NT2/D1 (cell line): ENCODE results near the gene UNC5C.
A peak's percentile ranks its signal among the peaks of the same experiment; 100 is the strongest.

Source experiments
- DNase-seq: peaks from one replicate; pipeline ENCODE4 v3.0.0-alpha.2; 2011; ENCODE audit warnings: low read depth, low spot score
- H3K27me3 ChIP-seq: 2 replicates; pipeline ENCODE4 v1.6.0; 2011; ENCODE audit warnings: mild to moderate bottlenecking; ENCODE audit not compliant: insufficient read length, insufficient read depth
- H3K36me3 ChIP-seq: 2 replicates; pipeline ENCODE4 v1.6.1; 2011; ENCODE audit warnings: mild to moderate bottlenecking, low read length, mixed read lengths; ENCODE audit not compliant: insufficient read depth, insufficient read length
- H3K4me1 ChIP-seq: 2 replicates; pipeline ENCODE4 v1.5.1; 2011; ENCODE audit not compliant: insufficient read depth, insufficient read length
- H3K4me3 ChIP-seq: 2 replicates; pipeline ENCODE4 v1.5.1; 2011; ENCODE audit warnings: low read depth; ENCODE audit not compliant: insufficient read length
- H3K9ac ChIP-seq: 2 replicates; pipeline ENCODE4 v1.6.0; 2011; ENCODE audit warnings: low read depth; ENCODE audit not compliant: insufficient read length
- H3K9me3 ChIP-seq: 2 replicates; pipeline ENCODE4 v1.5.1; 2011; ENCODE audit warnings: mild to moderate bottlenecking, low read length; ENCODE audit not compliant: insufficient read depth
- SUZ12 ChIP-seq: IDR thresholded peaks from 2 replicates; pipeline ENCODE4 v1.6.1; 2011; ENCODE audit not compliant: insufficient read length, insufficient read depth; ENCODE audit errors: extremely low read depth
- YY1 ChIP-seq: IDR thresholded peaks from 2 replicates; pipeline ENCODE4 v1.6.1; 2011; ENCODE audit not compliant: insufficient read length, insufficient read depth
- ZNF274 ChIP-seq: IDR thresholded peaks from 2 replicates; pipeline ENCODE4 v1.6.1; 2011; ENCODE audit warnings: mild to moderate bottlenecking, low read depth, low read length

The UNC5C gene

GRCh38 chr4:95580226-95580625 is 31.5 kb upstream of the UNC5C start:
- no peaks in the 10 kb centered on the region for H3K9me3 ChIP-seq
- no peak for TF ChIP-seq SUZ12
- TF ChIP-seq YY1 = no peak
- TF ChIP-seq ZNF274 = no peak
- H3K36me3 ChIP-seq = no peaks in the 10 kb centered on the region
- H3K4me3 ChIP-seq = no peak overlapping the region
- no peak overlapping the region for H3K9ac ChIP-seq
- no peaks in the 10 kb centered on the region for H3K27me3 ChIP-seq
- H3K4me1 ChIP-seq = no peaks in the 10 kb centered on the region
- DNase-seq = peak; percentile 20

GRCh38 chr4:95572304-95572991 is 23.7 kb upstream of the UNC5C start:
- Histone ChIP-seq H3K4me1 (peaks cover 2% of the 10 kb centered on the region), H3K36me3 (no peaks in the 10 kb centered on the region), H3K9ac (no peak overlapping the region), H3K4me3 (no peak overlapping the region), H3K9me3 (no peaks in the 10 kb centered on the region), H3K27me3 (no peaks in the 10 kb centered on the region)
- no peak for TF ChIP-seq SUZ12
- TF ChIP-seq ZNF274 = no peak
- no peak for TF ChIP-seq YY1
- peak; percentile 42 for DNase-seq

GRCh38 chr4:95571577-95571976 is 22.8 kb upstream of the UNC5C start:
- TF ChIP-seq ZNF274 (no peak), YY1 (no peak), SUZ12 (no peak)
- DNase-seq = no peak
- H3K9ac ChIP-seq = no peak overlapping the region
- H3K9me3 ChIP-seq = no peaks in the 10 kb centered on the region
- no peaks in the 10 kb centered on the region for H3K36me3 ChIP-seq
- no peaks in the 10 kb centered on the region for H3K27me3 ChIP-seq
- no peak overlapping the region for H3K4me3 ChIP-seq
- H3K4me1 ChIP-seq = peaks cover 2% of the 10 kb centered on the region

- no peaks in the 10 kb centered on the region for H3K36me3 ChIP-seq
- no peaks in the 10 kb centered on the region for H3K27me3 ChIP-seq
- H3K4me3 ChIP-seq = no peak overlapping the region
- no peak overlapping the region for H3K9ac ChIP-seq
- DNase-seq = no peak
- H3K9me3 ChIP-seq = no peaks in the 10 kb centered on the region
- TF ChIP-seq SUZ12 = no peak
- TF ChIP-seq ZNF274 = no peak
- TF ChIP-seq YY1 = no peak
- no peaks in the 10 kb centered on the region for H3K4me1 ChIP-seq
Observed at GRCh38 chr4:95563638-95564337, 15.0 kb upstream of the UNC5C start.

GRCh38 chr4:95560774-95561173 is 12.0 kb upstream of the UNC5C start:
- H3K4me3 ChIP-seq = no peak overlapping the region
- no peaks in the 10 kb centered on the region for H3K4me1 ChIP-seq
- DNase-seq = no peak
- no peaks in the 10 kb centered on the region for H3K36me3 ChIP-seq
- no peaks in the 10 kb centered on the region for H3K9me3 ChIP-seq
- H3K9ac ChIP-seq = no peak overlapping the region
- H3K27me3 ChIP-seq = no peaks in the 10 kb centered on the region
- no peak for TF ChIP-seq YY1
- TF ChIP-seq ZNF274 = no peak
- TF ChIP-seq SUZ12 = no peak

GRCh38 chr4:95556207-95556859 is 7.6 kb upstream of the UNC5C start:
- Histone ChIP-seq H3K27me3 (peaks cover 6% of the 10 kb centered on the region), H3K36me3 (no peaks in the 10 kb centered on the region), H3K4me1 (no peaks in the 10 kb centered on the region), H3K4me3 (no peak overlapping the region), H3K9me3 (no peaks in the 10 kb centered on the region), H3K9ac (no peak overlapping the region)
- TF ChIP-seq SUZ12 (no peak), YY1 (no peak), ZNF274 (no peak)
- DNase-seq = no peak

- Histone ChIP-seq H3K36me3 (no peaks in the 10 kb centered on the region), H3K9me3 (no peaks in the 10 kb centered on the region), H3K4me1 (no peaks in the 10 kb centered on the region), H3K27me3 (peaks cover 34% of the 10 kb centered on the region), H3K9ac (no peak overlapping the region), H3K4me3 (no peak overlapping the region)
- TF ChIP-seq ZNF274 = no peak
- no peak for TF ChIP-seq SUZ12
- TF ChIP-seq YY1 = no peak
- DNase-seq = no peak
Observed at GRCh38 chr4:95552942-95553550, 4.3 kb upstream of the UNC5C start.
